Stomach (tissue), 4 donors: Measurements from ENCODE around the gene ARFIP1.
"Not testable (repeated sequence)": the region's sequence is repeated elsewhere in the genome, so short reads cannot be mapped to it uniquely, and the experiment has no call there.

Source experiments
- EP300 ChIP-seq: sonication (generic); formaldehyde crosslinking; IDR thresholded peaks from one replicate; pipeline ENCODE4 v1.6.1; 2017; ENCODE audit warnings: antibody characterized with exemption
- TF ChIP-seq, protein P1 (sequence below), 7 experiments: fragments of 450-650 bp in 4 of 7; fragments of 200-600 bp in 3 of 7; sonication (generic) in 3 of 7; IDR thresholded peaks; one replicate each; pipeline ENCODE4 v1.5.1; 2016 to 2019; ENCODE audit warnings: antibody characterized with exemption in 7 of 7, control low read depth in 2 of 7, mild to moderate bottlenecking in 1 of 7

DNA sequence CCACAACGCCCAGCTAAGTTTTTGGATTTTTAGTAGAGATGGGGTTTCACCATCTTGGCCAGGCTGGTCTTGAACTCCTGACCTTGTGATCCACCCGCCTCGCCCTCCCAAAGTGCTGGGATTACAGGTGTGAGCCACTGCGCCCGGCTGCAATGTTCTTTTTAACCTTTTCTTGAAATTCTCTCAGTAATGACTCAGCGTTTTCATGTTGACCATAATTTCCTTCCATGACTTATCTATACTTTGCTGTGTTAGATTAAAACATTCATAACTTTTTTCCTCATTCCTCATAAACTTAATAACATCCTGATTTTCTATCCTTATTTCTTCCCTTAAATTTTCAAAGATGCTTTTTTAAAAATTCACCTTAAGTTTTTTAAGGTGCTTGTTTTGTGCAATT, 118.4 kb downstream of the ARFIP1 start:
- TF ChIP-seq, protein P1, sequence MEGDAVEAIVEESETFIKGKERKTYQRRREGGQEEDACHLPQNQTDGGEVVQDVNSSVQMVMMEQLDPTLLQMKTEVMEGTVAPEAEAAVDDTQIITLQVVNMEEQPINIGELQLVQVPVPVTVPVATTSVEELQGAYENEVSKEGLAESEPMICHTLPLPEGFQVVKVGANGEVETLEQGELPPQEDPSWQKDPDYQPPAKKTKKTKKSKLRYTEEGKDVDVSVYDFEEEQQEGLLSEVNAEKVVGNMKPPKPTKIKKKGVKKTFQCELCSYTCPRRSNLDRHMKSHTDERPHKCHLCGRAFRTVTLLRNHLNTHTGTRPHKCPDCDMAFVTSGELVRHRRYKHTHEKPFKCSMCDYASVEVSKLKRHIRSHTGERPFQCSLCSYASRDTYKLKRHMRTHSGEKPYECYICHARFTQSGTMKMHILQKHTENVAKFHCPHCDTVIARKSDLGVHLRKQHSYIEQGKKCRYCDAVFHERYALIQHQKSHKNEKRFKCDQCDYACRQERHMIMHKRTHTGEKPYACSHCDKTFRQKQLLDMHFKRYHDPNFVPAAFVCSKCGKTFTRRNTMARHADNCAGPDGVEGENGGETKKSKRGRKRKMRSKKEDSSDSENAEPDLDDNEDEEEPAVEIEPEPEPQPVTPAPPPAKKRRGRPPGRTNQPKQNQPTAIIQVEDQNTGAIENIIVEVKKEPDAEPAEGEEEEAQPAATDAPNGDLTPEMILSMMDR (IDR thresholded peaks at IDR 0.05) = not testable (repeated sequence)
- not testable (repeated sequence) for TF ChIP-seq EP300
